Right cardiac atrium (tissue), 5 donors: ENCODE results near the gene SLC36A3. TPM values are rescaled to one million over a fixed set of nuclear protein-coding genes. Genes with fewer than 3 reads are reported as not detected.

Experiments used
- ATAC-seq, 2 donors: fragments of 200-7000 bp; cut with Tn5 transposase; one replicate each; pipeline versions ENCODE4 v1.8.0 to v1.9.1; 2020; ENCODE audit warnings: moderate library complexity in 2 of 2, mild to moderate bottlenecking in 1 of 2
- DNase-seq, 3 donors: peaks; one replicate each; pipeline ENCODE4 v3.0.0-alpha.2; 2020
- H3K27ac ChIP-seq: one replicate; pipeline ENCODE4 v1.5.1; 2013; ENCODE audit warnings: mild to moderate bottlenecking, low read length, control low read depth, moderate library complexity
- H3K27me3 ChIP-seq: one replicate; pipeline ENCODE4 v1.6.1; 2013; ENCODE audit not compliant: control insufficient read depth, insufficient read depth
- H3K4me1 ChIP-seq: one replicate; pipeline ENCODE4 v1.6.1; 2013; ENCODE audit warnings: low read length; ENCODE audit not compliant: control insufficient read depth, insufficient read depth
- H3K4me3 ChIP-seq: one replicate; pipeline ENCODE4 v1.5.1; 2013; ENCODE audit warnings: low read length, control low read depth
- H3K9me3 ChIP-seq: one replicate; pipeline ENCODE4 v1.6.1; 2013; ENCODE audit warnings: low read length; ENCODE audit not compliant: control insufficient read depth
- WGBS: extraction: QIAGEN DNeasy Blood & Tissue Kit; methylation state at CpG from one replicate; pipeline ENCODE4 v1.1.7; 2013; 5-methylcytosine and 5-hydroxymethylcytosine counted together
- intact Hi-C, 4 donors: fragments of 100-400 bp; cut with DNase I; formaldehyde crosslinking; loops; one replicate each; pipeline versions ENCODE4 v1.11.0 to v1.14.0; 2022 to 2023
- polyA plus RNA-seq: library from polyadenylated mRNA; stranded (reverse); fragments of 200-250 nt; gene quantifications from one replicate; pipeline ENCODE4 v1.2.3, GENCODE V29; 2013
- total RNA-seq, 4 donors: library from RNA; stranded (reverse); fragmentation: NEBNext Ultra II Directional; extraction: Animal tissue kit (Norgen Biotek cat#: 25700); gene quantifications; one replicate each; pipeline ENCODE4 v1.2.1, GENCODE V29; 2021
- donor health status: healthy with polysubstance abuse.
- donor health status: DM: no; HTN: yes; CAD: no.
- donor health status: DM: no; HTN: no; CAD: no.
- donor health status: DM: no; HTN: yes; CAD: no; lungs with severe emphysema.
- donor health status: DM: yes; HTN: yes; CAD: no.

The SLC36A3 gene
- total and polyA plus RNA-seq, 5 donors = not detected

DNA sequence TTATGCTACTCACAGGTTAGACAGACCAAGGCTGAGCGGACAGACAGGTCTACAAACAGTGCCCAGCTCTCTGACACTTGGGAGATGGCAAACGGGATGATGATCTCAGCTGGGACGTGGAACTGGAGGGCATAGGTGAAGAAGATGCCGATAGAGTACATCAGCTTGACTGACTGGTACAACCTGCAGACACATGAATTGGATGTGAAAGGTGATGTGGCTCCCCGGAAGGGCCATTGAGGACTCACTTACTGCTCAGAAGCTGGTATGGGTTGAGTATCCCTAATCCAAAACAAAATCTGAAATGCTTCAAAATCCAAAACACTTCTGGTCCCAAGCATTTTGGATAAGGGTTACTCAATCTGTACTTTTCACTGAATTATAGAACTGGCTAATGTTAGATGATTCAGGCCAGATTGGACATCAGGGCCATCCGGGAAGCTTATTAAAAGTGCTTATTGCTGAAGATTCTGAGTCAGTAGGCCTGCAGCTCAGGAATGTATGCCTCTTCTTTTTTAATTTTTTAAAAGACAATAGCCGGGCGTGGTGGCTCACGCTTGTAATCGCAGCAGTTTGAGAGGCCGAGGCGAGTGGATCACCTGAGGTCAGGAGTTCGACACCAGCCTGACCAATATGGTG lies 22.4 kb downstream of the SLC36A3 start:
- no peaks in the 10 kb centered on the region for H3K4me1 ChIP-seq
- ATAC-seq (no peak), DNase-seq (no peak)
- no peak overlapping the region for H3K27ac ChIP-seq
- WGBS = 93% methylated on average over 13 of the region's 13 CpGs
- H3K9me3 ChIP-seq = no peaks in the 10 kb centered on the region
- H3K4me3 ChIP-seq = no peak overlapping the region
- H3K27me3 ChIP-seq = no peaks in the 10 kb centered on the region
- intact Hi-C loops = no loop called here

- no peak overlapping the region for H3K4me3 ChIP-seq
- ATAC-seq = no peak
- no peak for DNase-seq
- no peak overlapping the region for H3K27ac ChIP-seq
- no peaks in the 10 kb centered on the region for H3K27me3 ChIP-seq
- WGBS = 82% methylated on average over 2 of the region's 2 CpGs
- H3K9me3 ChIP-seq = no peaks in the 10 kb centered on the region
- intact Hi-C loops = no loop called here
- no peaks in the 10 kb centered on the region for H3K4me1 ChIP-seq
Observed at GRCh38 chr5:151280443-151280842, 23.1 kb downstream of the SLC36A3 start.

DNA sequence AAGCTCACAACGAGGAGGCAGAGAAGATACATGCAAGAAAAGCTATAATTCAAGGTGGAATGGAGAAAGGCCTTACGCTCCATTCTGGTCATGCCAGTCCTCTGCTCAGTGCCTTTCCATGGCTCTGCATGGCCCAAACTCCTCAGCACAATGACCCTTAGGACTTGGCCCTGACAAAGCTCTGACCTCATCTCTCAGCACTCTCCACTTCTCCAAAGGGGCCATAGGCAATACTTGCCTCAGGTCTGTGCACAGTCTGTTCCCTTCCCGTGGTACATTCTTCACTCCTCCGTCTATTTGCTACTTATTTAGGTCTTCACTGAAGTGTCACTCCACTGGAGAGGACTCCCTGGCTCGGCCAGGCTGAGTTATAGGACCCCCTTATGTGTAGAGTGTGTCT lies 24.7 kb downstream of the SLC36A3 start:
- DNase-seq = no peak
- no peak overlapping the region for H3K4me3 ChIP-seq
- ATAC-seq = no peak
- no peaks in the 10 kb centered on the region for H3K4me1 ChIP-seq
- WGBS = 75% methylated on average over 5 of the region's 5 CpGs
- intact Hi-C loops = no loop called here
- no peaks in the 10 kb centered on the region for H3K27me3 ChIP-seq
- no peaks in the 10 kb centered on the region for H3K9me3 ChIP-seq
- no peak overlapping the region for H3K27ac ChIP-seq

DNA sequence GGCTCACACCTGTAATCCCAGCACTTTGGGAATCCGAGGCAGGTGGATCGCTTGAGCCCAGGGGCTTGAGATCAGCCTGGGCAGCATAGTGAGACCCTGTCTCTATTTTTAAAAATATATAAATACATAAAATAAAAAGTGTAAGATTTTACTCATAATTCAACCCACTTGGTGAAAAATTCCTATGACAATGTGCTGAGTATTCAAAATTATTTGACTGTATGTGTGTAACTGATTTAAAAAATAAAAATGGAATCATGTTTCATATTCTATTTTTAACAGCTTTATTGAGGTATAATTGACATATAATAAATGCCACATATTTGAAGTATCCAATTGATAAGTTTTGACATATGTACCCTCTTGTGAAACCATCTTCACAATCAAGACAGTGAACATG lies 27.8 kb downstream of the SLC36A3 start:
- Histone ChIP-seq H3K4me3 (no peak overlapping the region), H3K27me3 (no peaks in the 10 kb centered on the region), H3K27ac (no peak overlapping the region), H3K9me3 (no peaks in the 10 kb centered on the region), H3K4me1 (no peaks in the 10 kb centered on the region)
- intact Hi-C loops = no loop called here
- ATAC-seq = no peak
- 95% methylated on average over 2 of the region's 2 CpGs for WGBS
- no peak for DNase-seq

DNA sequence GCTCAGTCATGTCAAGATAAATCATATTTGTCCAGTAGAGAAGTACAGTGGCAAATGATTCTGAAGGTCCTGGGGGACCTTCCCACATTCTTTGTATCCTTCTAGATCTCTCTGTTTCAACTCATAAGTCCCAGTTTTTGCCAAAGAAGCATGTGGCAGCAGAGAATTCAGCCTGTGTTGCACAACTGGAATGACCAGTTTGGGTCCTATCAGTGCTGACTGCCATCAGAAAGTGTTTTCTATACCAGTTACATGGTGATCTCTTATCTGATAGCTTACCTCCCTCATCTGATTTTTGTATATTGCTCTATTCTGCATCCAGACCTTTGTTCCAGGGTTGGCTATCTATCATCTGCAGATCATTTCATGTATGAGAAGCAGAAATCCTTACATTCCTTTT lies 28.9 kb downstream of the SLC36A3 start:
- Histone ChIP-seq H3K27me3 (no peaks in the 10 kb centered on the region), H3K4me1 (no peaks in the 10 kb centered on the region), H3K4me3 (no peak overlapping the region), H3K9me3 (no peaks in the 10 kb centered on the region), H3K27ac (no peak overlapping the region)
- DNase-seq (no peak), ATAC-seq (no peak)
- intact Hi-C loops = no loop called here

DNA sequence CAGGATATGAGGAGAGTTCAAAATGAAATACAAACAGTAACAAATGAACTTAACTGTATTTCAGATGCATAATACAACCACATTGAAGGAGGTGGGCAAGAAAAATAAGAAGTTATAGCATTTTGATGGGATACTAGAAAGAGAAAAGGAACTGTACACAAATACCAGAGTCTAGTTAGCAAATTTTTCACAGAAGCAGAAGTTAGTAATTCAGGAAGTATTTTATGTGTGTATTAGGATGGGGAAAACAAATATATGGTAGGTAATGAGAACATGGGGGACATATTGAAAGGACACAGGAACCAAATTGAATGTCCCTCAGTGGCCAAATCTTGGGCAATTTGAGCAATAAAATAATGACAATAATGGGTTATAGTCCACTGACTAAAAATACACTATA lies 32.2 kb downstream of the SLC36A3 start:
- Histone ChIP-seq H3K27ac (no peak overlapping the region), H3K4me3 (no peak overlapping the region), H3K4me1 (no peaks in the 10 kb centered on the region), H3K9me3 (no peaks in the 10 kb centered on the region), H3K27me3 (no peaks in the 10 kb centered on the region)
- no peak for ATAC-seq
- intact Hi-C loops = no loop called here
- DNase-seq = no peak

DNA sequence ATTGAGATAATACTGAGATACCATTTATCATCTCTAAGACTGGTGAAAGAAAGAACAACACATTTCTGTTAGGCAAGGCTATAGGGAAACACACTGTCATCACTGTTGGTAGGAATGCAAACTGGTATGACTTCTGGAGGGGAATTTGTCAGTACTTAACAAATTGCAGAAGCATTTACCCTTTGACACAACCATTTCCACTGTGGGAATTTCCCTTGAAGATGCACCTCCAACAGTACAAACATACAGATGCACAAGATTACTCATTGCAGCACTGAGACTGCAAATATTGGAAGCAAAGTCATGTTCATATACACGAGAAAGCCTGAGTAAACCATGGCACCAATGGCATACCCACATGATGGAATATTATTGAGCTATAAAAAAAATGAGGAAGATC lies 33.0 kb downstream of the SLC36A3 start:
- H3K27ac ChIP-seq = no peak overlapping the region
- no peaks in the 10 kb centered on the region for H3K27me3 ChIP-seq
- ATAC-seq = no peak
- 79% methylated on average over 1 of the region's 1 CpG for WGBS
- DNase-seq = no peak
- H3K4me3 ChIP-seq = no peak overlapping the region
- H3K4me1 ChIP-seq = no peaks in the 10 kb centered on the region
- intact Hi-C loops = no loop called here
- no peaks in the 10 kb centered on the region for H3K9me3 ChIP-seq

GRCh38 chr5:151267491-151268260 lies 35.9 kb downstream of the SLC36A3 start:
- Histone ChIP-seq H3K27ac (no peak overlapping the region), H3K27me3 (no peaks in the 10 kb centered on the region), H3K4me1 (peaks cover 3% of the 10 kb centered on the region), H3K9me3 (no peaks in the 10 kb centered on the region), H3K4me3 (no peak overlapping the region)
- intact Hi-C loops = no loop called here
- ATAC-seq (no peak), DNase-seq (no peak)
- WGBS = 91% methylated on average over 11 of the region's 11 CpGs

GRCh38 chr5:151264113-151264512 lies 39.5 kb downstream of the SLC36A3 start:
- peaks cover 3% of the 10 kb centered on the region for H3K4me1 ChIP-seq
- ATAC-seq = peak in 1 of 2 donors; percentile 64
- 74% methylated on average over 1 of the region's 1 CpG for WGBS
- intact Hi-C loops = no loop called here
- no peak for DNase-seq
- no peak overlapping the region for H3K27ac ChIP-seq
- H3K27me3 ChIP-seq = no peaks in the 10 kb centered on the region
- H3K9me3 ChIP-seq = no peaks in the 10 kb centered on the region
- no peak overlapping the region for H3K4me3 ChIP-seq

GRCh38 chr5:151262532-151262931 lies 41.0 kb downstream of the SLC36A3 start:
- ATAC-seq (no peak), DNase-seq (no peak)
- Histone ChIP-seq H3K4me3 (no peak overlapping the region), H3K27me3 (no peaks in the 10 kb centered on the region), H3K4me1 (peaks cover 3% of the 10 kb centered on the region), H3K27ac (no peak overlapping the region), H3K9me3 (no peaks in the 10 kb centered on the region)
- WGBS = 95% methylated on average over 3 of the region's 3 CpGs
- intact Hi-C loops = no loop called here

- Histone ChIP-seq H3K27me3 (no peaks in the 10 kb centered on the region), H3K4me3 (no peak overlapping the region), H3K27ac (no peak overlapping the region), H3K9me3 (no peaks in the 10 kb centered on the region), H3K4me1 (peaks cover 3% of the 10 kb centered on the region)
- 93% methylated on average over 4 of the region's 4 CpGs for WGBS
- ATAC-seq (no peak), DNase-seq (no peak)
- intact Hi-C loops = no loop called here
Observed at GRCh38 chr5:151259931-151260330, 43.6 kb downstream of the SLC36A3 start.
